Activated T-helper 9 cell treated with anti-CD3 and anti-CD28 coated beads, Interleukin-2, amount 50 U/mL, for 16 hours (primary cell): Measurements from ENCODE around the gene GMIP.
A peak's percentile ranks its signal among the peaks of the same experiment; 100 is the strongest.

ENCODE experiments used
- DNase-seq: peaks from one replicate; pipeline ENCODE4 v3.0.0-alpha.2; 2020; ENCODE audit warnings: low read depth

GMIP gene

GRCh38 chr19:19659646-19660245, 16.3 kb upstream of the GMIP start:
- no peak for DNase-seq

DNA sequence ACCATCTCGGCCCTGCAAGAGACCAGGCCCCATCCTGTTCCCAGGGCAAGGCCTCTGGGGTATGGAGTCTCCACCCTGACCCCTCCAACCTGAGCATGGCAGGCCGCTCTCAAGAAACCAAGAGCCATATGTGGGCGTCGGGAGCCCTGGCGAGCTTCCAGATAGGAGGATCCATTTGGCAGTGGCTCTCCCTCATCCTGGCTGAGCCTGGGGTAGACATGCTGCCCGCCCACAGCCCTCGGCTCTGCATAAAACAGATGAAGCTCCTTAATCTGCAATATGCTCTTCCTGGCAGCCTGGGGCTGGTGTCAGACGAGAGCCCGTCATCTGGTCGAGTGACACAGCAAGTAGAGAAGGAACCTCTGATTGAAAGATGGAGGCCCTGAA, 13.9 kb upstream of the GMIP start:
- no peak for DNase-seq

- DNase-seq, result no peak
These were observed 13.3 kb upstream of the GMIP start for GRCh38 chr19:19656451-19657396.

GRCh38 chr19:19655641-19656343, 12.3 kb upstream of the GMIP start:
- DNase-seq, result no peak

DNA sequence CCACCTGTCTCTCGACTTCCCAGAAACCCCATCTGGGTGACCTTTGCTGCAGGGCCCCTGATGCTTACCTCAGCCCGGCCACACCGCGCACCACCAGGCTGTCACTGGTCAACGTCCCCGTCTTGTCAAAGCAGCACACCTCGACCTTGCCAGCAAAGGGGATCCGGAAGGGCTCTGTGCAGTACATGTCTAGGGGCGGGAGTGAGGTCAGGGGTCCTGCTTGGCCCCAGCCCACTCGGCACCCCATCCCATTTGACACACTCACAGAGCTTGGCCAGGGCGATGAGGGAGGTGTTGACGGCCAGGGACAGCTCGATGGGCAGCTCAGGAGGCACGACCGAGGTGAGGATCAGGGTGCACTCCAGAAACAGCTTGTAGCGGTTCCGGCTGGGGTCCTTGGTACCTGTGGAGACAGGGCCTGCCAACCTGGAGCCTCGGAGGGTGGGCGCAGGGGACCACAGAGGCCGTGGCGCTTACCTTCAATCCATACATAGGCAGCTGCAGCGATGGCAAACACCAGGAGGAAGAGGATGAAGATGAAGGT, 11.7 kb upstream of the GMIP start:
- no peak for DNase-seq

GRCh38 chr19:19654441-19654840, 11.0 kb upstream of the GMIP start:
- no peak for DNase-seq

GRCh38 chr19:19653597-19654147, 10.2 kb upstream of the GMIP start:
- DNase-seq, result no peak

DNA sequence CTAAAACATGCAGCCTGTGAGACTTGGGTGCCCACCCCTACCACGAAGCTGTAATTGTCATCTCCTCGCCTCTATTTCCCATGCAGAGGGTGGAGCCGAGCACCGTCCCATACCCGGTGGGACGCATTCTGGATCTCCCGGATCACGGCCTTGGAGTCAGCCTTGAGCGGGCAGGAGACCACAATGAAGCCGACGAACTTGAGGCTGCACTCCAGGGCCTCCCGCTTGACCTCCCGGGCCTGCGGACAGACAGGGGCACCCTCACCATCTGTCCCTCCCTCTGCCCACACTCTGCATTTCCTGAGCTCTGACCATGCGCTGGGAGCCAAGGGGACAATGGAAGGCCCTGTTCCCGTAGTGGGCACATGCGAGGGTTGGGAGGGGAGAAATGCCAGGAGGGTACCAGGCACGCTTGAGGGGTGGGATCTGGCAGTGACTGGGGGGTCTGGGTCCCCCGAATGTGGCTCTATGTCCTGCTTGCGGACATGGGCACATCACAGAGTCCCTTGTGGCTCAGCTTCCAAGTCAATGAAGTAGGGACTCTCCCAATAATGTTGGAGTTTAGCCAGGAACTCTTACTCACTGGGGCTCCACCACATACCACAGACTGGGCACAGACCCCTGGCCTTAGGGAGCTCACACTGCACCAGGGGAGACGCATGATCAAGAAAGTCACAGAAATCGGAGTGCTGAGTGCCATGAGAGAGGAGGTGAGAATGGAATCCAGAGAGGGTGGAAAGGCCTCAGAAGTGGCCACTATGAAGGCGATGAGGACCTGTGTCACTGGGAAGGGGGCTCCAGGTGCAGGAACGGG, 9.2 kb upstream of the GMIP start:
- no peak for DNase-seq

- no peak for DNase-seq
These were observed 7.6 kb upstream of the GMIP start for GRCh38 chr19:19651076-19651475.

GRCh38 chr19:19650331-19650730, 6.9 kb upstream of the GMIP start:
- DNase-seq, result no peak

- DNase-seq, result no peak
These were observed 6.1 kb upstream of the GMIP start for GRCh38 chr19:19649580-19649995.

GRCh38 chr19:19649155-19649554, 5.7 kb upstream of the GMIP start:
- no peak for DNase-seq

DNA sequence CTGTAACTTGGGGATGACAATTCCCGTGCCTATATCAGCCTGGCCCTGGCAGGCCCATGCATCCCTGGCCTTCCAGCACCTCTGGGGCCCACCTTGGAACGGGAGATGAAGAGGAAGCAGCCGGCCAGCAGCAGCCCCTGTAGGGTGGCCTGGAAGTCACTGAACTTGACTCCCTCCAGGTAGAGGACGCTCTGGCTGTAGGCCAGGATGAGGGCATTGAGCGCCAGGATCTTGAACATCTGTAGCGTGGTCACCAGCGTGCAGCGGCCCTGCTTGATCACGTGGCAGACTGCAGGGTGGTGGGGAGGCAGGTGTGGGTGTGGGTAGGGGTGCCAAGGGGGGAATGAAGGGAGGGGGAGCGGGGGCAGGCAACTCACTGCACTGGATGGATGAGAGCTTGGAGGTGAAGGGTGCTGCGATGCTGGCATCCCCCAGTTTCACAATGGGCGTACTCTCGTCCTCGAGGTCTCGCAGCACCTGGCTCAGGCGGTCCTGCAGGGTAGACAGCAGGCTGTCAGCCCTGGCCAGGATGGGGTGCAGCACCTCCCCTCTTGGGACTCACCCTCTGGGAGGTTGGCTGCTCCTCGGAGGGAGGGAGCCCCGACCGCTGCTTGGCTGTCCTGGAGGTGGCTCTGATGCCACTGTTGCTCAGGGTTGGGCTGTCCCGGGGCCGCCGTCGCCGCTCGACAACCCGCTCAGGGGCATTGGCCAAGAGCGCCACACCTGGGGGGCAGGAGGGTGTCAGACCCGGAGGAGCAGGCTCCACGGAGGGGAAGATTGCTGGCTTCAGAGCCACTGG, 3.8 kb upstream of the GMIP start:
- no peak for DNase-seq

- DNase-seq, result no peak
These were observed 1.9 kb upstream of the GMIP start for GRCh38 chr19:19645233-19645870.

DNA sequence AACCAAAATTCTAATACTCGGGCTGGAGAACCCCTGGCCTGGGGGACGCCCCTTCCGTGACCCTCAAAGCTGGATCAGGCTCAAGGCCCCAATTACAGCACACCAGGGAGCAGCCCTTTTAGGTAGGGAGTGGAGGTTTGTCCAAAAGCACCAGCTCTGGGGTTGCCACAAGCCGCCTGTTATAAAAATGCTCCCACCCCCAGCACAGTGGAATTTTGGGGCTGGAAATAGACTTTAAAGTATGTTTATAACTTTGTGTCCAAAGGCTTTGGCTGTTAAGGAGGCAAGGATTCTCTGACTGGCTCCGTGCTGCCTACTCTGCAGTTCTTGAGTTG, 564 bp upstream of the GMIP start:
- no peak for DNase-seq

- peak; percentile 27 for DNase-seq
These were observed 825 bp downstream of the GMIP start for GRCh38 chr19:19642506-19643157.

- DNase-seq, result no peak
These were observed 5.8 kb downstream of the GMIP start for GRCh38 chr19:19637523-19638251.

GRCh38 chr19:19637186-19637522, 6.3 kb downstream of the GMIP start:
- no peak for DNase-seq

DNA sequence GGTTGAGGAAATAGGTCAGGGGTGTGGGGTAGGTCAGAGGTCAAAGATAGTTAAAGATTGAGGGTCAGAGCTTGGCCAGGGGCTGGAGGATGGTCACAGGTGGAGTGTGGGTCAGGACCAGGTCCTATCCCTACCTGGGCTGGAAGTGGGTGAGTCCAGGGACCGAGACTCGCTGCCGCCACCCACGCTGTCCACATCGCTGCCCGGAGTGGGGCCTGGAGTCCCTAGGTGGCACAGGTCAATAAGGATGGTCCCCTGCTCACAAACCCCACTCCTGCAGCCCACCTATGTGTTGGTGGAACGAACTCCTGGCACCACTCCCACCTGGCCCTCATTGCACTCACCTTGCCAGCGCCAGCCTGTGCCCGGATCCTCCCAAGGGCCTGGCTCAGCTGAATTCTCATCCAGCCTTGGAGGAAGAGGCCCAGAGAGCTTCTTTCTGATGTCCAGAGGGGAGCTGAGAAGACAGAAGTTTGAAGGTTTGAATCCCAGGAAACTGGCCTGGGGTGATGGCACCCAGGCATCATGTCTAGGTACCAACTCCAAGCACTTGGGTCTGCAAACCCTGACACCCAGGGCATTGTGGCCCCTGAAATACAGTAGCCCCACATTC, 6.8 kb downstream of the GMIP start:
- DNase-seq, result no peak
